Small intestine (tissue), 7 donors: ENCODE results near the gene EIF2AK3. TPM values are rescaled to one million over a fixed set of nuclear protein-coding genes. Genes with fewer than 3 reads are reported as not detected.
A peak's percentile ranks its signal among the peaks of the same experiment; 100 is the strongest.

Experiments used
- DNase-seq, 2 donors: peaks; one replicate each; pipeline versions ENCODE4 v3.0.0 to v3.0.0-alpha.2; 2013
- FAIRE-seq: peaks from 2 replicates; lab custom pipeline; 2012; peaks lifted over from hg19 to GRCh38; lab: Jason Lieb, UNC
- H3K27ac ChIP-seq, 3 donors: one replicate each; pipeline ENCODE4 v1.5.1; 2013; ENCODE audit warnings: low read length in 2 of 3, mild to moderate bottlenecking in 2 of 3, control low read depth in 1 of 3, inconsistent platforms in 1 of 3, low read depth in 1 of 3, moderate library complexity in 1 of 3
- H3K27me3 ChIP-seq, 3 donors: one replicate each; pipeline ENCODE4 v1.6.1; 2013; ENCODE audit warnings: low read length in 3 of 3, inconsistent platforms in 1 of 3; ENCODE audit not compliant: control insufficient read depth in 3 of 3, insufficient read depth in 3 of 3
- H3K36me3 ChIP-seq, 3 donors: one replicate each; pipeline ENCODE4 v1.6.1; 2013; ENCODE audit warnings: low read length in 3 of 3, inconsistent platforms in 1 of 3, low read depth in 1 of 3, mild to moderate bottlenecking in 1 of 3, moderate library complexity in 1 of 3; ENCODE audit not compliant: control insufficient read depth in 3 of 3, insufficient read depth in 2 of 3
- H3K4me1 ChIP-seq, 3 donors: one replicate each; pipeline ENCODE4 v1.6.1; 2013; ENCODE audit warnings: low read length in 2 of 3, inconsistent platforms in 1 of 3, low read depth in 1 of 3, mild to moderate bottlenecking in 1 of 3, moderate library complexity in 1 of 3; ENCODE audit not compliant: control insufficient read depth in 3 of 3, insufficient read depth in 2 of 3
- H3K4me3 ChIP-seq, 3 donors: one replicate each; pipeline ENCODE4 v1.5.1; 2013; ENCODE audit warnings: low read length in 3 of 3, control low read depth in 1 of 3, inconsistent platforms in 1 of 3, low read depth in 1 of 3, mild to moderate bottlenecking in 1 of 3, moderate library complexity in 1 of 3
- H3K9me3 ChIP-seq, 2 donors: one replicate each; pipeline ENCODE4 v1.6.1; 2013; ENCODE audit warnings: low read depth in 1 of 2, low read length in 1 of 2; ENCODE audit not compliant: control insufficient read depth in 2 of 2, insufficient read depth in 1 of 2
- WGBS, 3 donors: extraction: QIAGEN DNeasy Blood & Tissue Kit; methylation state at CpG; one replicate each; pipeline ENCODE4 v1.1.7; 2013; 5-methylcytosine and 5-hydroxymethylcytosine counted together
- polyA plus RNA-seq, 4 donors: library from polyadenylated mRNA; stranded (reverse) in 3 of 4; unstranded in 1 of 4; fragments of 200-250 nt in 3 of 4; fragments of 120-200 nt in 1 of 4; gene quantifications; one replicate each; pipeline versions ENCODE4 v1.2.1 to v1.2.3, GENCODE V29; 2013
- donor health status: healthy with polysubstance abuse.
- donor health status: control.
- donor health status: control.
- donor health status: Bipolar disorder and iron deficiency.
- donor health status: healthy.

The EIF2AK3 gene
- polyA plus RNA-seq, 4 donors: 2.7 to 16.9 (median 5.4) TPM

GRCh38 chr2:88601286-88601685, 26.0 kb downstream of the EIF2AK3 start:
- 74 to 97% (median 95%) methylated on average over 2 of the region's 2 CpGs for WGBS, 3 donors
- H3K36me3 ChIP-seq: no peaks in the 10 kb centered on the region
- FAIRE-seq (no peak), DNase-seq (no peak)
- H3K4me1 ChIP-seq: peaks cover 0 to 4% (median 2%) of the 10 kb centered on the region in 3 donors
- no peak overlapping the region for H3K4me3 ChIP-seq
- H3K27ac ChIP-seq: peak overlapping the region in 1 of 3 donors; percentile 32
- no peaks in the 10 kb centered on the region for H3K9me3 ChIP-seq
- H3K27me3 ChIP-seq: no peaks in the 10 kb centered on the region

GRCh38 chr2:88600038-88600465, 27.2 kb downstream of the EIF2AK3 start:
- peak; percentile 97 for FAIRE-seq

GRCh38 chr2:88599527-88599926, 27.7 kb downstream of the EIF2AK3 start:
- FAIRE-seq: no peak
- Histone ChIP-seq H3K27ac (peak overlapping the region; percentile 11 to 71 (median 31)), H3K4me1 (peaks cover 0 to 4% (median 2%) of the 10 kb centered on the region in 3 donors), H3K36me3 (no peaks in the 10 kb centered on the region), H3K4me3 (no peak overlapping the region), H3K27me3 (no peaks in the 10 kb centered on the region), H3K9me3 (no peaks in the 10 kb centered on the region)
- DNase-seq: no peak
- WGBS, 3 donors: 63 to 72% (median 71%) methylated on average over 2 of the region's 2 CpGs

More at GRCh38 chr2:88600038-88600465, 27.2 kb downstream of the EIF2AK3 start:
- no peaks in the 10 kb centered on the region for H3K36me3 ChIP-seq
- peak overlapping the region in 2 of 3 donors; percentile 71 to 74 for H3K27ac ChIP-seq
- H3K4me3 ChIP-seq: no peak overlapping the region
- peaks cover 0 to 4% (median 2%) of the 10 kb centered on the region in 3 donors for H3K4me1 ChIP-seq
- WGBS, 3 donors: 2 to 20% (median 6%) methylated on average over 4 of the region's 4 CpGs
- no peaks in the 10 kb centered on the region for H3K9me3 ChIP-seq
- no peaks in the 10 kb centered on the region for H3K27me3 ChIP-seq
- peak; percentile 94 to 98 for DNase-seq

- no peak for FAIRE-seq
- H3K27ac ChIP-seq: no peak overlapping the region
- DNase-seq: no peak
These were observed 30.1 kb downstream of the EIF2AK3 start for GRCh38 chr2:88597168-88597567.

GRCh38 chr2:88596141-88596830, 31.0 kb downstream of the EIF2AK3 start:
- H3K36me3 ChIP-seq: peaks cover 3 to 10% (median 7%) of the 10 kb centered on the region in 3 donors
- H3K4me3 ChIP-seq: no peak overlapping the region
- DNase-seq: peak in 1 of 2 donors; percentile 18
- no peak for FAIRE-seq
- peaks cover 0 to 4% (median 1%) of the 10 kb centered on the region in 3 donors for H3K4me1 ChIP-seq
- no peaks in the 10 kb centered on the region for H3K9me3 ChIP-seq
- H3K27me3 ChIP-seq: no peaks in the 10 kb centered on the region
- no peak overlapping the region for H3K27ac ChIP-seq
- WGBS, 3 donors: 73 to 81% (median 76%) methylated on average over 8 of the region's 8 CpGs

More at GRCh38 chr2:88597168-88597567, 30.1 kb downstream of the EIF2AK3 start:
- H3K4me1 ChIP-seq: peaks cover 0 to 4% (median 2%) of the 10 kb centered on the region in 3 donors
- no peak overlapping the region for H3K4me3 ChIP-seq
- peaks cover 3 to 10% (median 7%) of the 10 kb centered on the region in 3 donors for H3K36me3 ChIP-seq
- H3K27me3 ChIP-seq: no peaks in the 10 kb centered on the region
- no peaks in the 10 kb centered on the region for H3K9me3 ChIP-seq

GRCh38 chr2:88591698-88592097, 35.6 kb downstream of the EIF2AK3 start:
- peaks cover 3 to 15% (median 13%) of the 10 kb centered on the region in 3 donors for H3K36me3 ChIP-seq
- FAIRE-seq (no peak), DNase-seq (no peak)
- WGBS, 3 donors: 72 to 95% (median 84%) methylated on average over 2 of the region's 2 CpGs
- no peaks in the 10 kb centered on the region for H3K27me3 ChIP-seq
- H3K9me3 ChIP-seq: no peaks in the 10 kb centered on the region
- H3K27ac ChIP-seq: no peak overlapping the region
- H3K4me3 ChIP-seq: no peak overlapping the region
- no peaks in the 10 kb centered on the region for H3K4me1 ChIP-seq

- peaks cover 3 to 15% (median 13%) of the 10 kb centered on the region in 3 donors for H3K36me3 ChIP-seq
- H3K4me1 ChIP-seq: no peaks in the 10 kb centered on the region
- H3K4me3 ChIP-seq: no peak overlapping the region
- 92 to 96% (median 95%) methylated on average over 2 of the region's 2 CpGs for WGBS, 3 donors
- no peaks in the 10 kb centered on the region for H3K9me3 ChIP-seq
- H3K27me3 ChIP-seq: no peaks in the 10 kb centered on the region
- FAIRE-seq (peak; percentile 70), DNase-seq (peak; percentile 70 to 72)
- H3K27ac ChIP-seq: no peak overlapping the region
These were observed 36.2 kb downstream of the EIF2AK3 start for GRCh38 chr2:88590998-88591613.

GRCh38 chr2:88585969-88586368, 41.3 kb downstream of the EIF2AK3 start:
- H3K4me1 ChIP-seq: no peaks in the 10 kb centered on the region
- H3K27me3 ChIP-seq: no peaks in the 10 kb centered on the region
- no peak overlapping the region for H3K4me3 ChIP-seq
- DNase-seq (no peak), FAIRE-seq (no peak)
- no peaks in the 10 kb centered on the region for H3K9me3 ChIP-seq
- WGBS, 3 donors: 90 to 91% (median 90%) methylated on average over 6 of the region's 6 CpGs
- H3K36me3 ChIP-seq: peaks cover 4 to 26% (median 12%) of the 10 kb centered on the region in 3 donors
- H3K27ac ChIP-seq: no peak overlapping the region
